ENCODE measurements around the gene PDE2A.

Gene PDE2A

DNA sequence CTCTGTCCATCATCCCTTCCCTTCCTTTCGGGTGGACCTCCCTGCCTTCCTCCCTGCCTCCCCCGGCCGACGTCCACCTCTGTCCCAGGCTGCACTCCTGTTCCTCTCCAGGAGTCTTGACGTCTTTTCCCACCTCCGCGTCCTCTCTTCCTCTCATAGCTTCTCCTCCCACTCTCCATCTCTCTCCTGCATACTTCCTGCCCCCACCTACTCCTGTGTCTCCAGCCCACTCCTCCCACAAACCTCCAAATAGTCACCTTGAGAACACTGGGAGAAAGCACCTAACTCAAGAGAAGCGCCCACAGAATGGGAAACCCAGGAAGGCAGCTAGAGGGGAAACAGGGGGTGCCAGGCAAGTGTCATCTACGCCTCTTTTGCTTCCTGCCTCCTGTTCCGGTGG, 60.8 kb downstream of the PDE2A start:
- no peak for DNase-seq (ENCODE audit: low spot score)

DNA sequence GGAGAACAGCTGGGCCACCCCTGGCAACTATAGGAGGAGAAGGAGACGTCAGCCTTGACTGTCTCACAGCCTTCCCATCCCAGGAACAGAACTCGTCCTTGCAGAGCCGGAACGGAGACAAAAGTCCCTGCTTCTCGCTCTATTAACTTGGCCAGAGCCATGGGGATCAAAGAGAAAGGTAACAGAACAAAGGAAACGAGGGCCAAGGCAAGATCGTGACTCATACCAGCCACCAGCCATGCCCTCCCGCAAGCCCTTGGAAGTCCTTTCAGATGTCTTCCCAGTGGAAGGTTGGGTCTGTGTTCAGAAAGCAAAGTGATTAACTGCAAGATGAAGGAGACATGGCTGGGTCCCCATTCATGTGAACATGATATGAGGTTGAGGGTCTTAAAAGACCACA, 64.7 kb downstream of the PDE2A start:
- no peak for DNase-seq (ENCODE audit: low spot score)

DNA sequence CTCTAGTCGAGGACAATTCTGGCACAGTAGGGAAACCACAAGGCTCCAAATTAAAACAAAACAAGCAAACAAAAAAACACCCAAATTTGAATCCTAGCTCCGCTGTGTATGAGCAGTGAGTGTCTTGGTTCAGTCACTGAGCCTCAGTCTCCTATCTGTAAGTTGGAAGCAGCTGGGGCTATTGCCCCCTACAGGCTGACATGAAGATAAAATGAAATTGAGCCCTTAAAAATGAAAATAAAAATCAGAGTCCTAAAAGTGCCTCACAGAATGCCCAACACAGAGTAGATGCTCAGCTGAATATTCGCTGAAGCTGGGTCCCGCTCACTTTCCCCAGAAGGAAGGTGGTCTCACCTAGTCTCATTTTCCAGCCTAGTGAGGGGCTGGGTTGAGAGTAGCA, 65.2 kb downstream of the PDE2A start:
- peak; percentile 50 for DNase-seq (ENCODE audit: low spot score)

DNA sequence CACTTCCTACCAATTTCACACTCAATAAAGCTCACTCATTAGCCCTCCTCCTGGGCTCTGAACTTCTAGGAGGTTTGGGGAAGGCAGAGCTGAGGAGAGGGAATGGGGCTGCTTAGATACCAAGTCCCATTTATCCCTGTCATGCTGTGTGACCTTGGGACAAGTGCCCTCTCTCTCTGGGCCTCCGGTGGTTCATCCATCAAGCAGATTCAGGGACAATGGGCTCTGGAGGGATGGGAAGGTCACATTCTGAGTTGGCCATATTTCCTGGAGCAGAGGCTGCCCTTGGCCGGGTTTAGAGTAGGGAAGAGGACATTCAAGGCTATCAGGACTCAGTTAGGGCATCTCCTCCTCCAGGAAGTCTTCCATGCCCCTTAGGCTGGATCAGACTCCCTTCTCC, 66.7 kb downstream of the PDE2A start:
- DNase-seq (ENCODE audit: low spot score), result no peak

DNA sequence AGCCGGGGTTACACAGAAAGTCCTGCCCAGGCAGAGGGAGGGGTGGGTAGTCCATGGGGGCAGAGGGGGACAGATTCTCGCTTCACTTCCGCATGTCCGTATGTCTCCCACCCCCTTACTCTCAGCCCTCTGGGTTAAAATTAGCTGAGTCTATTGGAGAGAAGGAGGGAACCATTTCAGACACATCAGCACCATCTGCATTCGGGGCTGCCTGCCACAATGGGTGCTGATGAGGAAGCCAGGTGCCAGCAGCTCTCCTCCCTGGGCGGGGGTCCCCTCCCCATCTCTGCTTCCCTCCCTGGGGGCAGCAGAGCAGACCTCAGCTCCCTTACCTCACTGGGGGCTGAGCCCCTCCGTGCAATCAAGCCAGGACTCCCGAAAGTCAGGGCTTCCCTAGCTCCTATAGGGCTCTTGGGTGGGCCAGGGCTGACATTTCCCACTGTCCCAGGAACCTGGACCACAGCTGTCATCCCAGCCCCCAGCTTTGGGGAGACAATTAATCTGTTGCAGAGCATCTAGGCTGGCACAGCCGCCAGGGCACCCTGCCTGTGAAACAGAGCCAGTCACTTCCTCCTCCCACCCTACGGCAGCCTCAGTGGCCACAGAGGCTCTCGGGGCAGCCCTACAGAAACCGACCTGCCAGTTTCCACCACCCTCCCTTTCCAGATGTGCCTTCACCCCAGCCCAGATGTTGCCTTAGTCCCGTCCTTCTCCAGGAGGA, 67.3 kb downstream of the PDE2A start:
- DNase-seq (ENCODE audit: low spot score), result no peak

DNA sequence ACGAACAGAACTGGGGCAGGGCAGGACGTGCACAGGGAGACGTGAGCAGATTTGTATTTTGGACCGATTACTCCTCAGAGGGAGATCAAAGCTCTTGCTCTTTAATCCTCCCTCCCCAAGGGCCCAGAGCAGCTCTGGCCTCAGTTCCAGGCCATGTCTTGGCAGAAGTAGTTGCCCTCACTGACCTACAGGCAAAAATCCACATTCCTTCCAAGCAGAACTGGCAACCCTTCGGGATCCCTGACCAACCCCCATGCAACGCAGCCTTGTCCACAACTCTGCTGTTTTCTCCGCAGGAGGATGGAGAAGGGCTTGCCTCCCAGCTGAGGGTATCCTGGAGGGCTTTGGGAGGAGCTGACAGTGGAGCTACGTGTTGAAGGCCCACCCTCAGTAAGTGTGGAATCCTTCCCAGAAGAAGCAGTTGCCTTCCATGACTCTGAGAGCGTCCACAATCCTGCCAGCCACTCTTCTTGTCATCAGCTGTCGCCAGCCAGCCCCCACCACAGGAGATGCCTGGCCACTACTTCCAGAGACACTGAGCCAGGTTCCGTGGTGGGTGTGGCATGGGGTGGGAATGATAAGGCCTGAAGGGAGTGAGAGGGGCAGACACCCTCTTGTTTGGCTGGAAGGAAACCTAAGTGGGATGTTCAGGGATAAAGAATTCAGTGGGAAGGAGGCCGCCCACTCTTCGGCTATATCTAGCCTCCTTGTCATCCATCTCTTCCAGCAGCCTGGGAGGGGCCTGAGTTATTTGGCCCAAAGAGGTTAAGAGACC, 68.1 kb downstream of the PDE2A start:
- DNase-seq (ENCODE audit: low spot score), result peak; percentile 64

DNA sequence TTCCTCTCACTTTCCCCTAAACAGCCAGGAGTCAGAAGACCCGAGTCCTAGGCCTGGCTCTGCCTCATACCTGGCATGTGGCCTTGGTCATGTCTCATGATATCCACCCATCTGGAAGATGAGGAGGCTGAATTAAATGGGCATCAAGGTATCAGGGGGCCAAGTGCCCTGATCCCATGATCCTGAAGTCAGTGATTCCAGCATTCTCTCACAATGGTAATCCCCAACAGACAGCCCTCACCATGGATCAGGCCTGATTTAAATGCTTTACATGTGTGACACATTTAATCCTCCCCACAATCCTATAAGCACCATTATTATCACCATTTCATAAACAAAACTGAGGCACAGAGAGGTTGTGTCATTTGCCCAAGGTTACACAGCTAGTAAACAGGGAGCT, 70.0 kb downstream of the PDE2A start:
- no peak for DNase-seq (ENCODE audit: low spot score)

DNA sequence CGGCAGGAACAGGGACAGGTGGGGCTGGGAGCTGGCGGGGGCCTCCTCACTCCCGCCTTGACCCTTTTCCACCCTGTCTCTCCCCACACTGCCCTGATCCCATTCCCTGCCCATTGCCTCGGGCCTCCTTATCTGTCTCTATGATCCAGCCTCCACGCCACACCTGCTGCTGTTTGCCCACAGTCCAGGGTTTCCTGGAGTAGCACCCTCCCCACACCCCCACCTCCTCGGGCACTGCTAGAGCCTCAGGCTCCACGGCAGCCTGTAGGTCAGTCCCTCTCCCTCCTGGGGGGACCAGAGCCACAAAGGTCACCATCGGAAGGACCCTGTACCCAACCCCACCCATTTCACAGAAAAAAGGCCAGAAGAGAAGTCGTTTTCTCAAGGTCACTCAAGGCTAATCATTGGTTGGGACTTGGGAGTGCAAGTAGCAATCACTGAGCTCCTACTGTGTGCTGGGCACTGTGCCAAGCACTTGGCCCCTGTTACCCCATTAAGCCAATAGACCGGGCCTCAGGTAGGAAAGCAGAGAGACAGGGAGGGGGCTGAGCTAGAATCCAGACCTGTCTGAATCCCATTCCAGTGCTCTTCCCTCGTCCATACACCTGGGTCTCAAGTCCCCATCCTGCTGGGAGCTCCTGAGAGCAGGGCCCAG, 71.8 kb downstream of the PDE2A start:
- no peak for DNase-seq (ENCODE audit: low spot score)

DNA sequence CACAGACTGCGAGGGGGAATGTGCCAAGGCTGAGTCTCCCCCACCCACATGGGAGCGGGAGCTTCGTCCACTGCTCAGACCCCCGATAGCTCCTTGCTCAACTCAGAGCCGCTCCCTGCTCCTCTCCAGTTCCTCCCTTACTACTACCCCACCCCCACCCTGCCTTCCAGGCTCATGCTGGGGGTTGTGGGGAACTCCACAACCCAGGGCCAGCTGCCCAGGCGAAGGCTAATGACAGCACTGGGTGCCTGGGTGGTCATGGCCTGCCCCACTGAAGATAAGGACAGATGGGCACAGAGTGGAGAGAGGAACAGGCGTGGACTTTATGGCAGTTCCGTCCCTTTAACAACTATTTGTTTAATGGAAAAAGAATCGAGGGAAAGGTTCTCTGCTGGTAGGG, 73.7 kb downstream of the PDE2A start:
- no peak for DNase-seq (ENCODE audit: low spot score)

DNA sequence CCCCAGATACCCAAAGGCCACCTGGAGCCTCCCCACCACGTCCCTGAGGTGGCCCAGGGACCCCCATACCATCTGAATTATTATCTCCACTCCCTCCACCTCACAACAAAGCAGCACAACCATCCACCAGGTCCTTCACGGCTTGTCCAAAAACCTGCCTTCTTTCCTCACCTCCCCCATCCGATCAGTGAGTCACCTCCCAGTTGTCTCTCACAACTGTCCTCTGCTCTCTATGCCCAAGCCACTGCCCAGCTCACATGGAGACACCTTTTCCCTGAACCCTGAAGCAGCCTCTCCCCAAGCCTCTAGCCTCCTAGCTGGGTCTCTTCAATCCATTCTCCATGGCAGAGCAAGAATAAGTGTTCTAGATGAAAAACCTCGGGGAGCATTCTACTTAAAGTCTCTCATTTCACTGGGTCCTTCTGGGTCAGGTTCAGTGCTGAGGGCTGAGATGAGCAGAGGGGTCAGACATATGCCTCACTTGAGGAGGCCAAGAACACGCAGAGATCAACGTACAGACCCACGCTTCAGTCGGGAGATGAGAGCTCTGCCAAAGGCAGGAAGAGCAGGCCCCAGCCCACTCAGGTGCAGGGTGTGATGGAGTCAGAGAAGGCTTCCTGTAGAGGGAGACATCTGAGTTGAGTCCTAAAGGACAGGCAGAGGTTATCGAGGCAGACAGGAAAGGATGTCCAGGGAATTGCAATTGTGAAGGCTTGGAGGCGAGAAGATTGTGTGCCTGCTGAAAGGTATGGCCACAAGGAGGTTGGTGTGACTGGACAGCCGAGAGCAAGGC, 74.7 kb downstream of the PDE2A start:
- DNase-seq (ENCODE audit: low spot score), result peak; percentile 43

DNA sequence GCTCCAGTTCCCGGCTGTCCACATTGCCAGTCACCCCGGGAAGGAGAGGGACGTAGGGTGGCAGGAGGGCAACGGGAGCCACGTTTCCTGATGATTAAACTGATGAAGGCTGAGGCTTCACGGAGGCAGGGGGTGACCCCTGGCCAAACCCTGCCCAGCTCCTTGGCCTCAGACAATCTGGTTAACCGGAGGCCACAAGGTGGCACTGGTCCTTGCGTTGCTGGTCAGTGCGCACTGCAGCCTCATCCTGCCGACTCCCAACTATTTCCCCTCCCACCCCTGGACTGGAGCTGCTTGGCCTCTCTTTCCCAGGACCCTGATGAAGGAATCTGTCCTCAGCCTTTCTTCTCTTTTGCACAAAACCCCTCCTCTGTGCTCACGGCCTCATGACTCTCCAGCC, 75.3 kb downstream of the PDE2A start:
- DNase-seq (ENCODE audit: low spot score), result peak; percentile 87

DNA sequence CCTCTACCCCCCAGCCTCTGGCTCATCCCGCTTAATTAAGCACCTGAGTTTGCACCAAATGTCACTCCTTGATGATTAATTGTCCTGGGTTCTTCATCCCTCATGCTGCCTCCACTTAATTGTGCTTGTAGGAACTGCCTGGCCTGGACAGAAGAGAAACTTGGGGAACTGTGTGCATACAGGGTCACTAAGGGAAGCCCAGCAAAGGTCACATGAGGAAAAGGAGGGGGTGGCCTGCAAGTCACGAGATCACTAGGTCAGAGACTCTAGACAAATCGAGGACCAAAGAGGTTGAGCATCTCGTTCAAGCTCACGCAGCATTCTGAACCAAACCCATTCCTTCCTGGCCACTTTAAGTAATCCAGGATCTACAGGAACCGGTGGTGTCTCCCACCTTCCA, 75.8 kb downstream of the PDE2A start:
- no peak for DNase-seq (ENCODE audit: low spot score)

DNA sequence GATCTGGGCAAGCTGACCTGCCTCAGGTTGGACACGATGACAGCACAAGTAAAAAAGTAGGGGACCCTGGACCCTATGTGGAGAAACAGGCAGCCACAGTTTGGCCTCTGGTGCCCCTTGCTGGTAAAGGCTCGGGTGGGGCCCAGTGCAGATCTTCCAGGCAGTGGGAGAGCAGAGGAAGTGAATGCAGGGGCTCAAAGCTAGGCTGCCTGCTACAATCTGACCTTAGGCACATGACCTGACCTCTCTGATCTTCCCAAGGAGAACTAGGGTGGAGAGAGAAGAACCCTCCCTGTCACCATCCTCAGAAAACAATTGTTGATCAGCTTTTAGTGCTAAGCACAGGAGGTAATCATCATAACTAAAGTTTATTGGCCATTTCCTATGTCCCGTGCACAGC, 76.5 kb downstream of the PDE2A start:
- DNase-seq (ENCODE audit: low spot score), result no peak

DNA sequence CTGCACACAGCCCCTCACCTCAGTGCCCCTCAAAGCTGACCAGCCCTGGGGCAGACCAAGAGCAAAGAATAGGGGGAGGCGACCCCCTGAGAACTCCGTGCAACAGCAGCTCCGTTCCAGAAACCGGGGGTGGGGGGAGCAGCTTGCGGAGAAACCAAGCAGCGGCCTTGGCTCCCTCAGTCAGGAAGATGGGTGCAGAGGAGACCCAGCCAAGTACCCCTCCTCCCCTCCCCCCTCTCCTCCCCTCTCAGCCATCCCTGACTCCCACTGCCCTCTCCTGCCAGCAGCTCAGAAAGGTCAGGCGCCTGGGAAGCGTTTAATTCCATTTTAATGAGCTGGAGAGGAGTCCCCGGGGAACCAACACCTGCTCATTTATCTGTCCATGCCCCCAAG, 78.9 kb downstream of the PDE2A start:
- DNase-seq (ENCODE audit: low spot score), result no peak

DNA sequence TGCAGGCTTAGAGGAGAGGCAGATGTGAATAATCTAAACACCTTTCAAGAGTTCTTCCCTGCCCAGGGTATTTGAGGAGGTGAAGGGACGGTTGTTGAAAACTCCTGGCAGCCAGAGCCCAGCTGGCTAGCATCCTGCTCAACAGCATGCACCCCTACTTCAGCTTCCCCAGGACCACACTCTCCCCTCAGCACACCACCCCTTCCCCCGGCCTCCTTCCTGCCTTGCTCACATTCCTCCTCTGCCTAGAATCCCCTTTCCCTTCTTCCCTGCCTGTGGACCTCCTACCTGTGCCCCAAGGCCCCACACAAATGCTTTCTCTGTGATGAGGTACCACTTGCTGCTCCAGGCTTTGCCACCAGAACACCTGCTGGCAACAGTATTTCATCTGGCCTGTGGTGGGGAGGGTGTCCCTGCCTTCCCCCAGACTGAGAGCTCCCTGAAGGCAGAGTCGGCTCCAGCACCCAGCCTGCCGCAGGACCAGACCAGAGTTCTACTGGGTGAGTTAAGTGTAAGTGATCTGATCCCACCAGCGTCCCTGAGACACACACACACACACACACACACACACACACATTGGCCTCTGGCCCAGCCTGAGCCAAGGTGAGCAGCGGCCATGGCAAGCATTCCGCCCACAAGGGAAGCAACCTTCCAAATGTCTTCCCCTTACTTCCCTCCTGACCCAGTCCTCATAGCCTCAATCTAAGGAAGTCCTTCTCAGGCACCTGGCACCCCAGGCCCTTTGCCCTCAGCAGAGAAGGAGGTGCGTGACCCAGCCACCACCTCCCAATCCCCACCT, 79.5 kb downstream of the PDE2A start:
- DNase-seq (ENCODE audit: low spot score), result no peak

DNA sequence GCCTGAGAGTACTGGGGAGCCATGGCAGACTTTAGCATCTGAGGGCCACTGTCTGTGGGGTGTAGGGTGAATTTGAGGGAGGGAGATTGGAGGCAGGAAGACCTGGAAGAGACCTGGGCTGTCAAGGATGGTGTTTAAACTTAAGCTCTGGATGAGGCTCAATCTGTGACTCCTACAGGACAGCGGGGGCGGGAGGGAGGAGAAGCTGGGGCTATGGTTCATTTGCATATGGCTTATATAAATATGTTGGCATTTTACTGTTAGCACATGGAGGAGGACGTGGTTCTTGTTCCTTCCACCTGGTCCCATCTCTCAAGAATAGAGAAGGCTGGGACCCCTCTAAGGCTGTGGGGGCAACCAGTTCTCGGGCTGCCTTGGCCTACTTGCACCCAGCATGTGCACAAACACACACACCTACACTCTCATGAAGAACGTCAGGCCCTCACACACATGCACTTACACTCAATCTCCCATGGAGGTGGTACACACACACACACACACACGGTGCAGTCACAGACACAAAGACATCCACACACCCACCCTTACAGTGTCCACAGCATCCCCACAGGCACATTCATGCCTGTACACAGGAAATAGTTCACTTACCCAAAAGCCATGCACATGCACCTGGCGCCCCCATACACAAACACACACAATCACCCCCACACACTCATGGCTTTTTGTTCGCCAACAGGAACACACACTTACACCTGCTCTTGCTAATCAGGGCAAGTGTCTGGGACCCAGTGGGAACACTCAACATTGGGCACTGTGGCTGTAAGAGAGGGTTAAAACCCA, 81.3 kb downstream of the PDE2A start:
- DNase-seq (ENCODE audit: low spot score), result no peak

DNA sequence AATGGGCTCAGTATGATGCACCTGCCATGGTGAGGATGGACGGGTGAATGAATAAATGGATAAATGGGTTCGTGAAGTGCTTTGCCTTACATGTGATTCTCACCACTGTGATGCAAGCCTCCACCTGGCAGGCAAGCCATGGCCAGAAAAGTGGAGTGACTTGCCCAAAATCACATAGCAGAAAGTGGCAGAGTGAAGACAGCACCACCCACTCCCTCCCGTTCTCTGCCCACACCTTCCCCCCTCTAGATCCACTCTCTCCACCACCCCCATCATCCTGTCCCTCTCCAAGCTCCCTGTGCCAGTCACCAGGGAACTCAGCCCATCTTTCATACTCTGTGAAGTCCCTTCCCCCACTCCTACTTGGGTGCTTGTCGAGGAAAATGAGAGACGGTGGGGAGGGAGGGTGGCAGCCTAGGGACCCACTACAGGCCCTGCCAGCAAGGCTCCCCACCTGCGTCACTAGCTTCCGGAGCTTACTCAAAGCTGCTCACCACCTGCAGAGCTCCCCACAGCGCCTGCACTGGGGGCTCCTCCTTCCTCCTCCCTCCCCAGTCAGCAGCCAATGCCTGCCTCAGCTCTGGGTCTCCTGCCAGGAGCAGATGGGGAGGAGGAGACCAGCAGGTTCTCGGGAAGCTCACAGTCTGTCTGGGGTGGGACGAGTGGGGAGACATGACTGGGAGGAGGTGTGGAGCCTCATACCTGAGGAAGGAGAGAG, 82.3 kb downstream of the PDE2A start:
- DNase-seq (ENCODE audit: low spot score), result no peak

DNA sequence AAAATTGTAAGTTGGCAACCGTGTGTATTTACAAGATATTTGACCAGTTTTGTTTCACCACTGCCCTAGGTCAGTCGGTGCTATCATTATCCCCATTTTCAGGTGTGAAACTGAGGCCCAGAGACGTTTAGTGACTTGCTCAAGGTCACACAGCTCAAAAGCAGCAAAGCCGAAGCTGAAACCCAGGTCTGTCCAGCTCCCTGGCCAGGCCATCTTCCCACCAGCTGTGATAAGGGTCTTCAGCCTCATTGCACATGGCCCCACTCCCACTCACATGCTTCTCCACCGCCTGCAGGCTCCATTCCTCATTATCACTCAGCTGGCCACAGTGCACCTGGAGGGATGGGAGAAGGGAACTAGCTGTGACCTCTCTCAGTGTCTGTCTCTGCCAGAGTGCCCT, 83.2 kb downstream of the PDE2A start:
- DNase-seq (ENCODE audit: low spot score), result no peak

DNA sequence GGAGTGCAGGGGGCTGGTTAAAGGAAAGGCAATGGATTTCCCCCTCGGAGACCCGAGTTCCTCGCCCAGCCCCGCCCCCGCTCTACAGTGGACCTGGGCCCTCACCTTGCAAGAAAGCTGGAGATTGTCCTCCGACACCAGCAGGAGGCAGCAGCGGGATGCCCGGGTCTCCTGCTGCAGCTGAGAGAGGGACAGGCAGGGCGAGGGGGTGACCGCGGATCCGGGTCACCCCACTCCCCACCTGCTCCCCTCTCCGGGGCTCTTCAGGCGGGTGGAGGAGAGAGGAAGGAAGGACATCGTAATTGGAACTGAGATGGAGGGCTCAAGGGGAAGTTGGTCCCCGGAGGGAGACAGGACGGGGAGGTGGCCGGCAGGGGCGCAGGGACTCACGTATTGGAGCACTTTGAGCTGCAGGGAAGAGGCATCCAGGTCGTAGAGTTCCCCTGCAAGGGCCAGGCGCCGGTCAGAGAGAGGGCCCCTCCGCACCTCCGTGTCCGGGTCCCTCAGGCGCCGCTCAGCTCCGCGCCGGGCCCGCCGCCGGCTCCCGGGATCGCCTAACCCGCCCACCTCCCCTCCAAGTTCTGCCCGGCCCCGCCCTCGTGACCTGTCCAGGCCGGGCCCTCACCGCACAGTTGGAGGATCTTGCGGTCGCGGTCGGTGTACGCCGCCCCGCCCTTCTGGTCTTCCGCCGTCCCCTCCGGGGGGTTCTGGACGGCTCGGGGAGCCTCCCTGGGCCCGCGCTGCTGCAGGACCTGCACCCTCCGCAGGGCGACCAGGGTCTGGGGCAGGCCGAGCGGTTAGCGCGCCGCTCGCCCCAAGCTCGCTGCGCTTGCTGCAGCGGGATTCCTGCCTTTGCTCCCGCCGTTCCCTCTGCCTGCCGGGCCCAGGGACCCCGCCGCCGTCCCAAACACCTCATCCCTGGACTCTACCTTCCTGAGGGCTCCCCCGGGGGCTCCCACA, 84.1 kb downstream of the PDE2A start:
- DNase-seq (ENCODE audit: low spot score), result no peak
